MM.1S (cell line): ENCODE results near the gene ACBD6.

ENCODE experiments used
- EZH2phosphoT487 ChIP-seq: fragments of 300-600 bp; sonication (generic); IDR thresholded peaks from 2 replicates; pipeline ENCODE4 v1.6.1; 2018; ENCODE audit warnings: antibody characterized with exemption, low read length
- TF ChIP-seq, protein P1 (sequence below): fragments of 300-600 bp; sonication (generic); IDR thresholded peaks from 2 replicates; pipeline ENCODE4 v1.5.1; 2016; ENCODE audit warnings: antibody characterized with exemption, low read length, mixed read lengths

DNA sequence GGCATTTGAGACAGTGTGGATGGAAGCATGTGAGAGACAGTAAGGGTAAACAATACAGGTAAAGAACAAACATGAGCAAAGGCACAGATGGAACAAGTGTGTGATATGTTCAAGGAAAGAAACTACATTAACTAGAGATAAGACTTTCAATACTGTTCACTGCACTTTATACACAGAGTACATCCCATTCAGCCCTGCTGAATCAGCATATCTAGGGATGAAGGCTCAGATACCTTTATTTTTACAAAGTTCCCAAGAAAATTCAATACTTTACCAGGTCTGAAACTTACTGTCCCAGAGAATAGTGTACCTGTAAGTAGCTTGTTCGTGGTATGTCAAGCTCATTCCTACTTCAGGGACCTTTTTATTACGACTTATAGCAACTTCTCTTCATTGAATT, 149.8 kb downstream of the ACBD6 start:
- TF ChIP-seq, protein P1, sequence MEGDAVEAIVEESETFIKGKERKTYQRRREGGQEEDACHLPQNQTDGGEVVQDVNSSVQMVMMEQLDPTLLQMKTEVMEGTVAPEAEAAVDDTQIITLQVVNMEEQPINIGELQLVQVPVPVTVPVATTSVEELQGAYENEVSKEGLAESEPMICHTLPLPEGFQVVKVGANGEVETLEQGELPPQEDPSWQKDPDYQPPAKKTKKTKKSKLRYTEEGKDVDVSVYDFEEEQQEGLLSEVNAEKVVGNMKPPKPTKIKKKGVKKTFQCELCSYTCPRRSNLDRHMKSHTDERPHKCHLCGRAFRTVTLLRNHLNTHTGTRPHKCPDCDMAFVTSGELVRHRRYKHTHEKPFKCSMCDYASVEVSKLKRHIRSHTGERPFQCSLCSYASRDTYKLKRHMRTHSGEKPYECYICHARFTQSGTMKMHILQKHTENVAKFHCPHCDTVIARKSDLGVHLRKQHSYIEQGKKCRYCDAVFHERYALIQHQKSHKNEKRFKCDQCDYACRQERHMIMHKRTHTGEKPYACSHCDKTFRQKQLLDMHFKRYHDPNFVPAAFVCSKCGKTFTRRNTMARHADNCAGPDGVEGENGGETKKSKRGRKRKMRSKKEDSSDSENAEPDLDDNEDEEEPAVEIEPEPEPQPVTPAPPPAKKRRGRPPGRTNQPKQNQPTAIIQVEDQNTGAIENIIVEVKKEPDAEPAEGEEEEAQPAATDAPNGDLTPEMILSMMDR = no peak
- TF ChIP-seq EZH2phosphoT487 = no peak
